Endothelial cell (in vitro differentiated cells): ENCODE data around the gene NLRP12. TPM values are rescaled to one million over a fixed set of nuclear protein-coding genes. Genes with fewer than 3 reads are reported as not detected.

Experiments
- DNase-seq: peaks from one replicate; pipeline ENCODE4 v3.0.0; 2021; ENCODE audit warnings: low spot score
- H3K27ac Mint-ChIP-seq: one replicate; pipeline ENCODE4 v1.8.0; 2021; ENCODE audit warnings: mixed read lengths, inconsistent platforms; ENCODE audit not compliant: unreplicated experiment
- H3K27me3 Mint-ChIP-seq: one replicate; pipeline ENCODE4 v1.8.0; 2021; ENCODE audit warnings: mild to moderate bottlenecking, moderate library complexity, mixed read lengths, inconsistent platforms; ENCODE audit not compliant: unreplicated experiment
- H3K36me3 Mint-ChIP-seq: one replicate; pipeline ENCODE4 v1.8.0; 2021; ENCODE audit warnings: mild to moderate bottlenecking, low read depth, mixed read lengths, inconsistent platforms; ENCODE audit not compliant: unreplicated experiment
- H3K4me1 Mint-ChIP-seq: one replicate; pipeline ENCODE4 v1.8.0; 2021; ENCODE audit warnings: mild to moderate bottlenecking, mixed read lengths, inconsistent platforms; ENCODE audit not compliant: unreplicated experiment
- H3K4me3 Mint-ChIP-seq: one replicate; pipeline ENCODE4 v1.8.0; 2021; ENCODE audit warnings: mild to moderate bottlenecking, mixed read lengths, inconsistent platforms; ENCODE audit not compliant: unreplicated experiment
- H3K9me3 Mint-ChIP-seq: one replicate; pipeline ENCODE4 v1.8.0; 2021; ENCODE audit warnings: mixed read lengths, inconsistent platforms; ENCODE audit not compliant: unreplicated experiment
- CTCF ChIP-seq: fragments of 200-600 bp; sonication (generic); IDR thresholded peaks from one replicate; pipeline ENCODE4 v1.5.0; 2021; ENCODE audit warnings: antibody characterized with exemption; ENCODE audit not compliant: unreplicated experiment
- total RNA-seq: library from RNA; stranded (reverse); fragmentation: NEBNext Ultra II Directional; extraction: Animal tissue kit (Norgen Biotek cat#: 25700); gene quantifications from one replicate; pipeline ENCODE4 v1.2.1, GENCODE V29; 2021; ENCODE audit not compliant: unreplicated experiment

The NLRP12 gene
- total RNA-seq, 1 donor from 2014 or later = 2.1 TPM

GRCh38 chr19:53868892-53869804 is 45.0 kb upstream of the NLRP12 start:
- no peak for TF ChIP-seq CTCF
- H3K27ac Mint-ChIP-seq = peak overlapping the region; percentile 89

GRCh38 chr19:53868091-53868891 is 44.2 kb upstream of the NLRP12 start:
- DNase-seq = peak; percentile 57
- no peaks in the 10 kb centered on the region for H3K9me3 Mint-ChIP-seq
- H3K4me3 Mint-ChIP-seq = peak overlapping the region; percentile 99
- H3K36me3 Mint-ChIP-seq = peaks cover 24% of the 10 kb centered on the region
- peaks cover 29% of the 10 kb centered on the region for H3K4me1 Mint-ChIP-seq
- no peak for TF ChIP-seq CTCF
- H3K27ac Mint-ChIP-seq = peak overlapping the region; percentile 100
- H3K27me3 Mint-ChIP-seq = peaks cover 49% of the 10 kb centered on the region

More at GRCh38 chr19:53868892-53869804, 45.0 kb upstream of the NLRP12 start:
- peak; percentile 88 for DNase-seq
- peaks cover 36% of the 10 kb centered on the region for H3K4me1 Mint-ChIP-seq
- peaks cover 31% of the 10 kb centered on the region for H3K36me3 Mint-ChIP-seq
- no peaks in the 10 kb centered on the region for H3K9me3 Mint-ChIP-seq
- peaks cover 52% of the 10 kb centered on the region for H3K27me3 Mint-ChIP-seq
- peak overlapping the region; percentile 89 for H3K4me3 Mint-ChIP-seq

- H3K27me3 Mint-ChIP-seq = peaks cover 49% of the 10 kb centered on the region
- peak; percentile 100 for DNase-seq
- peak within 1 kb of the TSS; percentile 100 for H3K27ac Mint-ChIP-seq
- no peaks in the 10 kb centered on the region for H3K9me3 Mint-ChIP-seq
- peaks cover 24% of the 10 kb centered on the region for H3K4me1 Mint-ChIP-seq
- H3K36me3 Mint-ChIP-seq = peaks cover 19% of the 10 kb centered on the region
- TF ChIP-seq CTCF = no peak
- H3K4me3 Mint-ChIP-seq = peak within 1 kb of the TSS; percentile 99
Measured at GRCh38 chr19:53867225-53868090, 43.3 kb upstream of the NLRP12 start, which contains the start of gene MYADM. Gene MYADM, plus strand, starts transcription at chr19:53867883. Its CDS starts 5,647 bp downstream, at chr19:53873530.

GRCh38 chr19:53866865-53867224 is 42.7 kb upstream of the NLRP12 start:
- Mint-ChIP-seq H3K9me3 (no peaks in the 10 kb centered on the region), H3K4me1 (peaks cover 24% of the 10 kb centered on the region), H3K27ac (peak overlapping the region; percentile 99), H3K4me3 (peak overlapping the region; percentile 87), H3K27me3 (peaks cover 46% of the 10 kb centered on the region), H3K36me3 (peaks cover 19% of the 10 kb centered on the region)
- DNase-seq = no peak
- TF ChIP-seq CTCF = no peak
